ENCODE results near the gene ZNF841. TPM values are rescaled to one million over a fixed set of nuclear protein-coding genes. Genes with fewer than 3 reads are reported as not detected.
"Not testable (repeated sequence)": the region's sequence is repeated elsewhere in the genome, so short reads cannot be mapped to it uniquely, and the experiment has no call there.

The ZNF841 gene
- total and polyA plus RNA-seq, 2 donors (not counting 3 experiments of a cell fraction or from before 2014, with no cell fraction given): 5.2 to 17.7 TPM

- H3K9ac ChIP-seq (replicated peaks; ENCODE audit: extremely low read depth, insufficient read depth, low read length); dilution Hi-C loops (cut with MboI; ENCODE audit: extremely low pct_ligation_motif_present, low sequenced_read_pairs); intact Hi-C loops (cut with micrococcal nuclease); H3K4me2 ChIP-seq (ENCODE audit: insufficient read depth, low read length); H3K27ac ChIP-seq (ENCODE audit: insufficient read depth, low read depth, low read length); FAIRE-seq; POLR2A ChIA-PET; H3K27me3 ChIP-seq (ENCODE audit: control insufficient read depth in 2 of 2, insufficient read depth in 2 of 2, low read length in 2 of 2); H4K20me1 ChIP-seq (replicated peaks; ENCODE audit: control insufficient read depth, extremely low read depth, insufficient read depth, low read length); H3K4me3 ChIP-seq (replicated peaks in 1 of 3; ENCODE audit: insufficient read depth in 1 of 3, low read depth in 1 of 3, low read length in 3 of 3); H3K9me1 ChIP-seq (replicated peaks; ENCODE audit: control insufficient read depth, extremely low read depth, insufficient read depth, low read length); H3K9me3 ChIP-seq (replicated peaks; ENCODE audit: control insufficient read depth, insufficient read depth, low read length); H2AFZ ChIP-seq (ENCODE audit: low read depth, low read length); BruUV-seq (replicated peaks); CTCF ChIA-PET; DNase-seq (ENCODE audit: low read depth, low spot score); H3K4me1 ChIP-seq (ENCODE audit: control insufficient read depth, extremely low read depth, insufficient read depth, low read length): not testable (repeated sequence)
- H3K36me3 ChIP-seq (ENCODE audit: control insufficient read depth in 2 of 2, extremely low read depth in 1 of 2, insufficient read depth in 2 of 2, low read length in 2 of 2): peaks cover 0 to 21% of the 10 kb centered on the region in 2 experiments
- H3K79me2 ChIP-seq (ENCODE audit: control insufficient read depth, insufficient read depth, low read length): peaks cover 10% of the 10 kb centered on the region
Observed at GRCh38 chr19:52024478-52024877, 71.1 kb downstream of the ZNF841 start.

GRCh38 chr19:52022193-52022592 is 73.4 kb downstream of the ZNF841 start:
- dilution Hi-C loops (cut with MboI; ENCODE audit: extremely low pct_ligation_motif_present, low sequenced_read_pairs) (no loop called here), intact Hi-C loops (cut with micrococcal nuclease) (no loop called here)
- no peaks in the 10 kb centered on the region for H3K27me3 ChIP-seq (ENCODE audit: control insufficient read depth in 2 of 2, insufficient read depth in 2 of 2, low read length in 2 of 2)
- no peak overlapping the region for H3K27ac ChIP-seq (ENCODE audit: insufficient read depth, low read depth, low read length)
- no peaks in the 10 kb centered on the region for H3K9me1 ChIP-seq (replicated peaks; ENCODE audit: control insufficient read depth, extremely low read depth, insufficient read depth, low read length)
- H2AFZ ChIP-seq (ENCODE audit: low read depth, low read length): no peak overlapping the region
- CTCF ChIA-PET: interaction anchor here (0.7 kb wide), 1 partner anchor 60 kb away, joined by 3 read pairs; no protein-coding TSS in a partner anchor
- no peak overlapping the region for H3K4me3 ChIP-seq (replicated peaks in 1 of 3; ENCODE audit: insufficient read depth in 1 of 3, low read depth in 1 of 3, low read length in 3 of 3)
- peaks cover 8% of the 10 kb centered on the region for H3K79me2 ChIP-seq (ENCODE audit: control insufficient read depth, insufficient read depth, low read length)
- H3K9ac ChIP-seq (replicated peaks; ENCODE audit: extremely low read depth, insufficient read depth, low read length): no peak overlapping the region
- FAIRE-seq (no peak), DNase-seq (ENCODE audit: low read depth, low spot score) (no peak)
- TF ChIP-seq POLR2A (IDR thresholded peaks at IDR 0.05; ENCODE audit: low read depth, low read length): no peak
- TF ChIP-seq POLR2AphosphoS5 (IDR thresholded peaks at IDR 0.05; ENCODE audit: insufficient read depth, low read depth, low read length): no peak
- TF ChIP-seq EZH2 (IDR thresholded peaks at IDR 0.05; ENCODE audit: borderline replicate concordance, low read depth, low read length, severe bottlenecking): no peak
- no peak for TF ChIP-seq CTCF (IDR thresholded peaks at IDR 0.05; ENCODE audit: extremely low read depth in 1 of 2, insufficient read depth in 1 of 2, low read depth in 1 of 2, low read length in 2 of 2)
- no peak for TF ChIP-seq FOS (IDR thresholded peaks at IDR 0.05; ENCODE audit: borderline replicate concordance, insufficient read depth, low read length)
- TF ChIP-seq MAX (IDR thresholded peaks at IDR 0.05; ENCODE audit: insufficient read depth, insufficient read length): no peak
- no peak for TF ChIP-seq JUN (IDR thresholded peaks at IDR 0.05; ENCODE audit: borderline replicate concordance, insufficient read depth, insufficient read length, low read depth)
- no peak for TF ChIP-seq MYC (IDR thresholded peaks at IDR 0.05; ENCODE audit: low read depth, low read length)
- no peak for TF ChIP-seq GATA2 (IDR thresholded peaks at IDR 0.05; ENCODE audit: insufficient read depth, insufficient read length, low read depth, low read length)
- POLR2A ChIA-PET: no interaction called here
- H4K20me1 ChIP-seq (replicated peaks; ENCODE audit: control insufficient read depth, extremely low read depth, insufficient read depth, low read length): no peaks in the 10 kb centered on the region
- no peak overlapping the region for H3K4me2 ChIP-seq (ENCODE audit: insufficient read depth, low read length)
- H3K4me1 ChIP-seq (ENCODE audit: control insufficient read depth, extremely low read depth, insufficient read depth, low read length): no peaks in the 10 kb centered on the region
- H3K36me3 ChIP-seq (ENCODE audit: control insufficient read depth in 2 of 2, extremely low read depth in 1 of 2, insufficient read depth in 2 of 2, low read length in 2 of 2): peaks cover 6 to 26% of the 10 kb centered on the region in 2 experiments
- H3K9me3 ChIP-seq (replicated peaks; ENCODE audit: control insufficient read depth, insufficient read depth, low read length): no peaks in the 10 kb centered on the region
- BruUV-seq (replicated peaks): no TSS peak
